ENCODE measurements around the gene MED25.

- TF ChIP-seq, protein P1, sequence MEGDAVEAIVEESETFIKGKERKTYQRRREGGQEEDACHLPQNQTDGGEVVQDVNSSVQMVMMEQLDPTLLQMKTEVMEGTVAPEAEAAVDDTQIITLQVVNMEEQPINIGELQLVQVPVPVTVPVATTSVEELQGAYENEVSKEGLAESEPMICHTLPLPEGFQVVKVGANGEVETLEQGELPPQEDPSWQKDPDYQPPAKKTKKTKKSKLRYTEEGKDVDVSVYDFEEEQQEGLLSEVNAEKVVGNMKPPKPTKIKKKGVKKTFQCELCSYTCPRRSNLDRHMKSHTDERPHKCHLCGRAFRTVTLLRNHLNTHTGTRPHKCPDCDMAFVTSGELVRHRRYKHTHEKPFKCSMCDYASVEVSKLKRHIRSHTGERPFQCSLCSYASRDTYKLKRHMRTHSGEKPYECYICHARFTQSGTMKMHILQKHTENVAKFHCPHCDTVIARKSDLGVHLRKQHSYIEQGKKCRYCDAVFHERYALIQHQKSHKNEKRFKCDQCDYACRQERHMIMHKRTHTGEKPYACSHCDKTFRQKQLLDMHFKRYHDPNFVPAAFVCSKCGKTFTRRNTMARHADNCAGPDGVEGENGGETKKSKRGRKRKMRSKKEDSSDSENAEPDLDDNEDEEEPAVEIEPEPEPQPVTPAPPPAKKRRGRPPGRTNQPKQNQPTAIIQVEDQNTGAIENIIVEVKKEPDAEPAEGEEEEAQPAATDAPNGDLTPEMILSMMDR (conservative IDR thresholded peaks at IDR 0.05): no peak
- no peak for TF ChIP-seq EZH2 (IDR thresholded peaks at IDR 0.05; ENCODE audit: low read depth)
These were observed 63.7 kb downstream of the MED25 start for GRCh38 chr19:49881672-49882394.
